Left cardiac atrium (tissue), 4 donors: Measurements from ENCODE around the gene SOX21. TPM values are rescaled to one million over a fixed set of nuclear protein-coding genes. Genes with fewer than 3 reads are reported as not detected.

Experiments
- ATAC-seq, 2 donors: fragments of 200-7000 bp; cut with Tn5 transposase; one replicate each; pipeline ENCODE4 v1.9.1; 2020; ENCODE audit warnings: mild to moderate bottlenecking in 2 of 2, moderate library complexity in 2 of 2
- DNase-seq: peaks from one replicate; pipeline ENCODE4 v3.0.0-alpha.2; 2020
- intact Hi-C, 2 donors: fragments of 100-400 bp; cut with DNase I; formaldehyde crosslinking; loops; one replicate each; pipeline versions ENCODE4 v1.14.1 to v1.15.1; 2022 to 2023
- total RNA-seq, 2 donors: library from RNA; stranded (reverse); fragmentation: NEBNext Ultra II Directional; extraction: Animal tissue kit (Norgen Biotek cat#: 25700); gene quantifications; one replicate each; pipeline ENCODE4 v1.2.1, GENCODE V29; 2021
- donor health status: DM: no; HTN: yes; CAD: no.
- donor health status: DM: no; HTN: yes; CAD: no; lungs with severe emphysema.
- donor health status: DM: yes; HTN: yes; CAD: no.
- donor health status: Dilated cardiomyopathy.

SOX21 gene
- total RNA-seq, 2 donors from 2014 or later: not detected

- intact Hi-C loops: no loop called here
- ATAC-seq (no peak), DNase-seq (no peak)
Measured at GRCh38 chr13:94710065-94710781, 2.1 kb downstream of the SOX21 start.

- intact Hi-C loops: no loop called here
- ATAC-seq (no peak), DNase-seq (no peak)
Measured at GRCh38 chr13:94709001-94709834, 3.1 kb downstream of the SOX21 start.

GRCh38 chr13:94708031-94708859 lies 4.1 kb downstream of the SOX21 start:
- intact Hi-C loops: no loop called here
- ATAC-seq (no peak), DNase-seq (no peak)

- intact Hi-C loops: no loop called here
- ATAC-seq (no peak), DNase-seq (no peak)
Measured at GRCh38 chr13:94707400-94708021, 4.8 kb downstream of the SOX21 start.

- ATAC-seq: no peak
- intact Hi-C loops: no loop called here
- DNase-seq: no peak
Measured at GRCh38 chr13:94706843-94707399, 5.4 kb downstream of the SOX21 start.

- ATAC-seq (no peak), DNase-seq (no peak)
- intact Hi-C loops: no loop called here
Measured at GRCh38 chr13:94706101-94706842, 6.1 kb downstream of the SOX21 start.

- intact Hi-C loops: no loop called here
- no peak for ATAC-seq
- no peak for DNase-seq
Measured at GRCh38 chr13:94705081-94706030, 7.0 kb downstream of the SOX21 start.

- ATAC-seq: no peak
- no peak for DNase-seq
- intact Hi-C loops: no loop called here
Measured at GRCh38 chr13:94704377-94705080, 7.8 kb downstream of the SOX21 start.

- ATAC-seq: no peak
- no peak for DNase-seq
- intact Hi-C loops: no loop called here
Measured at GRCh38 chr13:94703721-94704314, 8.5 kb downstream of the SOX21 start.

GRCh38 chr13:94703271-94703670 lies 9.1 kb downstream of the SOX21 start:
- intact Hi-C loops: no loop called here
- ATAC-seq: no peak
- DNase-seq: no peak

- intact Hi-C loops: no loop called here
- no peak for ATAC-seq
- no peak for DNase-seq
Measured at GRCh38 chr13:94702181-94703041, 9.9 kb downstream of the SOX21 start.

- intact Hi-C loops: no loop called here
- DNase-seq (no peak), ATAC-seq (no peak)
Measured at GRCh38 chr13:94701313-94702180, 10.8 kb downstream of the SOX21 start.

- no peak for ATAC-seq
- intact Hi-C loops: no loop called here
- no peak for DNase-seq
Measured at GRCh38 chr13:94700536-94700935, 11.8 kb downstream of the SOX21 start.

- no peak for DNase-seq
- ATAC-seq: no peak
- intact Hi-C loops: no loop called here
Measured at GRCh38 chr13:94700051-94700535, 12.3 kb downstream of the SOX21 start.
